Stimulated activated CD4-positive, alpha-beta T cell treated with anti-CD3 and anti-CD28 coated beads, Interleukin-12 subunit alpha, Interleukin-12 subunit beta, amount 100 ng/mL, for 24 hours (primary cell): ENCODE measurements around the gene CDC27.
"Not testable (repeated sequence)": the region's sequence is repeated elsewhere in the genome, so short reads cannot be mapped to it uniquely, and the experiment has no call there.

ENCODE experiments used
- DNase-seq, 2 experiments: peaks; one replicate each; pipeline ENCODE4 v3.0.0-alpha.2; 2020; ENCODE audit warnings: low read depth in 2 of 2

The CDC27 gene

GRCh38 chr17:47073629-47074028, 115.5 kb downstream of the CDC27 start:
- not testable (repeated sequence) for DNase-seq

DNA sequence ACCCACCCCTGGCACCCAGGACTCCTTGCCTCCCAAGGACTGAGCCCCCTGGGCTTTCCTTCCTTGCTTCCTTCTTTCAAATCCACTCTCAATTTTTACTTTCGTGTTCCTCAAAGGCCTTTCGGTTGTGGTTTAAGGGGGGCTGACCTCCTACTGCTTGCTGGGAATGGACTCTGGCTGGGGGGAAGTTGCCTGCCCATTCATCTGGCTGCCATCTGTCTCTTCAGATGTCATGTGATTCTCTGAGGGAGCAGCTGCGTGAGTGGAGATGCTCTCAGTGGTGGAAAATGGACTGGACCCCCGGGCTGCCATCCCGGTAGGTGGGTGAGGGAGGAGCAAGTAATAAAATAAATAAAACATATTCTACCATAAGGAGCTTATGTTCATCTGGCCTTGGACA, 116.2 kb downstream of the CDC27 start:
- DNase-seq, result no peak

DNA sequence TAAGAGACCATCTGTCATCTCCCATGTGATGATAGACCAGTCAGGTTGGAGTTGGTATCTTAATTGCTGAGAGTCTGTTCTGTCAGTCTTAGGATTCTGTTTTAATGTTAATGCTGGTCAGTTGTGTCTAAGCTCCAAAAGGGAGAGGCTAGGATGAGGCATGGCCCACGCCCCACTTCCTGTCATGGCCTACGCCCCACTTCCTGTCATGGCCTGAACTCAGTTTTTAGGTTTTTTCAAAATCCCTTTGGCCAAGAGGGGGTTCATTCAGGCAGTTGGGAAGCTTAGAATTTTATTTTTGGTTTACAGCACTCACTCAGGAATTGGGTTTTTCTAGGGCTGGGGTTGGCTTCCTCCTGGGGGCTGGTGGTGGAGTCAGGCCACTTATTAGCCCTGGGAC, 117.9 kb downstream of the CDC27 start:
- not testable (repeated sequence) for DNase-seq

DNA sequence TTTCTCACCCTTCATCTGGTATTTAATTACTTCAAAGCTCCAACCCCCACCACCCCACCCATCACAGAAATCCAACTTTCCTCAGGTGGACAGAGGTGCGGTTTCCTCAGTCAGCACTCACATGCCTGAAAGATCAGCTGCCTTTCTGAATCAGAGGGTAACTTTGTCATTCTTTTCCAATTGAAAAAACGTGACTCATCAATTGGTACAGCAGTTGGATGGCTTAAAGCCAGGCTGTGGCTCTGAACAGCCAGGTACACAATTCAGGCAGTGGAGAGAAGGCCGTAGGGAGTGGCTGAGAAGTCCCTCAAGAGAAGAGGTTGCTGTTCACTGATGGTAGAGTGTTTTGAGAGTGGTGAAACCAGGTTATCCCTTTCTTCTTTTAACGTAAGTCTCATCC, 118.8 kb downstream of the CDC27 start:
- not testable (repeated sequence) for DNase-seq
